ENCODE measurements around the gene SP1. TPM values are rescaled to one million over a fixed set of nuclear protein-coding genes. Genes with fewer than 3 reads are reported as not detected.
A peak's percentile ranks its signal among the peaks of the same experiment; 100 is the strongest.
"Not testable (repeated sequence)": the region's sequence is repeated elsewhere in the genome, so short reads cannot be mapped to it uniquely, and the experiment has no call there.

SP1 gene
- total RNA-seq, 1 donor from 2014 or later: 49.0 TPM

DNA sequence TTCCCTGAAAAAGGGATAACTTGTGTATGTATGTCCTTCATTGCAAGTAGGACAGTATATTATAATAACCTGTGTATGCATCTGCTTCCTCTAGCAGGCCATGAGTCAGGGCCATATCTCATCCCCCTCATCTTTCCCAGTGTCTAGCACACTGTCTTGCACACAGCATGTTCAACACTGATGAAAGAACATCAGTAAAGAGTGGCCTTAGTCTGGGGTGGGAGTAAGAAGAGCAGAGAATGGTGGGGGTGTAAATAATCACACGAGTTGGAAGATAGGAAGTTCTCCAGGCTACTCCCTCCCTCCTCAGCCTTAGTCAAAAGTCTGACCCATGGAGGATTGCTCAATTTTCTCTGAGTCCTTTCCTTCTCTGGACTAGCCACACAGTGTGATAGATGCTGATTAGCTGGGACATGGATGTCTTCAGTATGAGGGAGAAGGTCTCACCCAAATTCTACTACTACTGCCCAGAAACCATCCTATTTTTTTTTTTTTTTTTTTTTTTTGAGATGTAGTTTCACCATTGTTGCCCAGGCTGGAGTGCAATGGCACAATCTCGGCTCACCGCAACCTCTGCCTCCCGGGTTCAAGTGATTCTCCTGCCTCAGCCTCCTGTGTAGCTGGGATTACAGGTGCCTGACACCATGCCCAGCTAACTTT, 14.6 kb upstream of the SP1 start:
- peaks cover 0 to under 1% of the 10 kb centered on the region in 2 donors for H3K4me1 ChIP-seq
- H3K27ac ChIP-seq: no peak overlapping the region
- no peaks in the 10 kb centered on the region for H3K27me3 ChIP-seq
- TF ChIP-seq, protein P1, sequence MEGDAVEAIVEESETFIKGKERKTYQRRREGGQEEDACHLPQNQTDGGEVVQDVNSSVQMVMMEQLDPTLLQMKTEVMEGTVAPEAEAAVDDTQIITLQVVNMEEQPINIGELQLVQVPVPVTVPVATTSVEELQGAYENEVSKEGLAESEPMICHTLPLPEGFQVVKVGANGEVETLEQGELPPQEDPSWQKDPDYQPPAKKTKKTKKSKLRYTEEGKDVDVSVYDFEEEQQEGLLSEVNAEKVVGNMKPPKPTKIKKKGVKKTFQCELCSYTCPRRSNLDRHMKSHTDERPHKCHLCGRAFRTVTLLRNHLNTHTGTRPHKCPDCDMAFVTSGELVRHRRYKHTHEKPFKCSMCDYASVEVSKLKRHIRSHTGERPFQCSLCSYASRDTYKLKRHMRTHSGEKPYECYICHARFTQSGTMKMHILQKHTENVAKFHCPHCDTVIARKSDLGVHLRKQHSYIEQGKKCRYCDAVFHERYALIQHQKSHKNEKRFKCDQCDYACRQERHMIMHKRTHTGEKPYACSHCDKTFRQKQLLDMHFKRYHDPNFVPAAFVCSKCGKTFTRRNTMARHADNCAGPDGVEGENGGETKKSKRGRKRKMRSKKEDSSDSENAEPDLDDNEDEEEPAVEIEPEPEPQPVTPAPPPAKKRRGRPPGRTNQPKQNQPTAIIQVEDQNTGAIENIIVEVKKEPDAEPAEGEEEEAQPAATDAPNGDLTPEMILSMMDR (IDR thresholded peaks at IDR 0.05): no peak
- intact Hi-C loops (cut with DNase I): no loop called here
- DNase-seq (ENCODE audit: low spot score in 2 of 2): no peak
- H3K9me3 ChIP-seq: no peaks in the 10 kb centered on the region
- H3K36me3 ChIP-seq: no peaks in the 10 kb centered on the region
- H3K4me3 ChIP-seq: no peak overlapping the region

- H3K4me3 ChIP-seq; DNase-seq (ENCODE audit: low spot score in 2 of 2); H3K9me3 ChIP-seq; H3K27me3 ChIP-seq; intact Hi-C loops (cut with DNase I); H3K36me3 ChIP-seq: not testable (repeated sequence)
- H3K27ac ChIP-seq: peak overlapping the region; percentile 42 to 65
- peaks cover 4 to 21% of the 10 kb centered on the region in 2 donors for H3K4me1 ChIP-seq
Measured at GRCh38 chr12:53373554-53374133, 6.3 kb upstream of the SP1 start.

- peak overlapping the region in 1 of 2 donors; percentile 42 for H3K27ac ChIP-seq
Measured at GRCh38 chr12:53374277-53374676, 5.7 kb upstream of the SP1 start.

DNA sequence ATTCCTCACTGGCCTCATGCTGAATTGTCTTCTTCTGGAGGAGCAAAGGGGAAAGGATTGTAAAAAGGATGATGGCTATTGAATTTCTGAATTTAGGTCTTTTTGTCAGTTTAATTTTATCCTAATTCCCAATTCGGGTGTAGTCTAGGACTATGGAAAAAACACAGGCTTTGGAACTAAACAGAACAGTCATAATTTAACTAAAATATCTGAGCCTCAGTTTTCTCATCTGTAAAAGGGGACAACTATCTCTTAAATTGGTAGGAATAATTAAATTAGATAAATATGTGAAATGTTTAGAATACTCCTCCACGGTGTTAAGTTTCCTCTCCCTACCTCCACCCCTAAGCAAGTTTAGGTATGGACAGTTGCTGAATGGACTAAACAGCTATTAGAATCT, 3.2 kb upstream of the SP1 start:
- H3K36me3 ChIP-seq: peaks cover 0 to under 1% of the 10 kb centered on the region in 2 donors
- H3K27ac ChIP-seq: no peak overlapping the region
- no peaks in the 10 kb centered on the region for H3K27me3 ChIP-seq
- no peaks in the 10 kb centered on the region for H3K9me3 ChIP-seq
- DNase-seq (ENCODE audit: low spot score in 2 of 2): no peak
- intact Hi-C loops (cut with DNase I): no loop called here
- TF ChIP-seq, protein P1 (IDR thresholded peaks at IDR 0.05): no peak
- H3K4me1 ChIP-seq: peaks cover 10 to 18% of the 10 kb centered on the region in 2 donors
- no peak overlapping the region for H3K4me3 ChIP-seq

More at GRCh38 chr12:53374277-53374676, 5.7 kb upstream of the SP1 start:
- intact Hi-C loops (cut with DNase I); H3K27me3 ChIP-seq; H3K36me3 ChIP-seq; H3K9me3 ChIP-seq; H3K4me3 ChIP-seq; DNase-seq (ENCODE audit: low spot score in 2 of 2): not testable (repeated sequence)
- H3K4me1 ChIP-seq: peaks cover 4 to 23% of the 10 kb centered on the region in 2 donors

DNA sequence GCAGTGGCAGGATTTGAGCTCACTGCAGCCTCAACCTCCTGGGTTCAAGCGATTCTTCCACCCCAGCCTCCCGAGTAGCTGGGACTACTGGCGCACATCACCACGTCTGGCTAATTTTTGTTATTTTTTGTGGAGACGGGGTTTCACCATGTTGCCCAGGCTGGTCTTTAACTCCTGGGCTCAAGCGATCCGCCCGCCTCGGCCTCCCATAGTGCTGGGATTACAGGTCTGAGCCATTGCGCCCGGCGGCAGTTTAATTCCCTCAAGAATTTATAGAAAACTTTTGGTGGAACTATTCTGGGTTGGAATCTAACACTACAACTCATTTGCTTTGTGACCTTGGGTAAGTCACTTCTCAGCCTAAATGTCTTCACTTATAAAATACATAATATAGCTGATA, 1.8 kb upstream of the SP1 start:
- peaks cover 14 to 15% of the 10 kb centered on the region in 2 donors for H3K36me3 ChIP-seq
- DNase-seq (ENCODE audit: low spot score in 2 of 2): no peak
- H3K4me1 ChIP-seq: peaks cover 18 to 24% of the 10 kb centered on the region in 2 donors
- H3K9me3 ChIP-seq: no peaks in the 10 kb centered on the region
- H3K27ac ChIP-seq: no peak overlapping the region
- intact Hi-C loops (cut with DNase I): loop anchor here (2.0 kb wide), 2 partner anchors 53 to 123 kb away; partner anchors contain the start of gene TARBP2
- H3K4me3 ChIP-seq: no peak overlapping the region
- TF ChIP-seq, protein P1 (IDR thresholded peaks at IDR 0.05): no peak
- H3K27me3 ChIP-seq: no peaks in the 10 kb centered on the region

DNA sequence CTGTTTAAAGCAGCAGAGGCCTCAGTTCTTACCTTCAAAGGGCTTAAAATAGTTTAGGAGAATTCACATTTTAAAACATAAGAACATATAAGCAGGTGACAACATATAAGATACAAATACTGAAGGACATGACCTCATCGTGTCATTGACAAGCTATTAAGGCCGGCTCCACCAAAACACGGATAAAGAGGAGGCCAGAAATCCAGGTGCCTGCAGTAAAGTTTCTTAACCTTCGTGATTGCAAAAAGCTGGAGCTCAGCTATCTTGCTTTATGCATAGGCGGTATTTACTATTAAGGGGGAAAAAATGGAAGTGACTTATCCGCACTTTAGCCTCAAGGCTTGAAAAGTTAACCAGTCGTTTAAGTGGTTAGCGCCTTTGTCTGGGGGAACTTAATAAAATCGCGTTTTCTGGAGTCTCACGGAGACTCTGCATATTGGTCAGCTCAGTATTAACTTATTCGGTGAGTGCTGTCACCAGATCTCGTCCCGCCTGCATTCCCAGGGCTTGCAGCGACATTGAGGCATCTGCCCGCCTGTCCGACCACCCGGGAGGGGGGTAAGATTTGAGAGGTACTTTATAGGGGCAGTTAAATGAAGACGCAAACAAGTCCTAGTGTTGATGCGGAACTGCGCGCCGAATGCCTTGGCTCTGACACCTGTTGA, 1.1 kb upstream of the SP1 start:
- intact Hi-C loops (cut with DNase I): loop anchor here (2.0 kb wide), 2 partner anchors 54 to 122 kb away; partner anchors contain the start of gene TARBP2
- no peak for DNase-seq (ENCODE audit: low spot score in 2 of 2)

More for the DNA sequence above, 1.1 kb upstream of the SP1 start:
- Histone ChIP-seq H3K36me3 (peaks cover 20 to 21% of the 10 kb centered on the region in 2 donors), H3K27ac (peak overlapping the region; percentile 85 to 91), H3K27me3 (no peaks in the 10 kb centered on the region), H3K4me1 (peaks cover 18 to 30% of the 10 kb centered on the region in 2 donors), H3K9me3 (no peaks in the 10 kb centered on the region), H3K4me3 (peak overlapping the region; percentile 55 to 70)
- TF ChIP-seq, protein P1 (IDR thresholded peaks at IDR 0.05): no peak
